PC-9 (cell line): Measurements from ENCODE around the gene RBM39.

ENCODE experiments used
- EZH2 ChIP-seq: fragments of 200-600 bp; sonication (generic); IDR thresholded peaks from 2 replicates; pipeline ENCODE4 v1.8.0; 2017; ENCODE audit warnings: antibody characterized with exemption, low read depth
- TF ChIP-seq, protein P1 (sequence below): fragments of 200-600 bp; sonication (generic); conservative IDR thresholded peaks from 2 replicates; pipeline ENCODE4 v1.6.1; 2017; ENCODE audit warnings: mixed run types, antibody characterized with exemption, mild to moderate bottlenecking, moderate library complexity

DNA sequence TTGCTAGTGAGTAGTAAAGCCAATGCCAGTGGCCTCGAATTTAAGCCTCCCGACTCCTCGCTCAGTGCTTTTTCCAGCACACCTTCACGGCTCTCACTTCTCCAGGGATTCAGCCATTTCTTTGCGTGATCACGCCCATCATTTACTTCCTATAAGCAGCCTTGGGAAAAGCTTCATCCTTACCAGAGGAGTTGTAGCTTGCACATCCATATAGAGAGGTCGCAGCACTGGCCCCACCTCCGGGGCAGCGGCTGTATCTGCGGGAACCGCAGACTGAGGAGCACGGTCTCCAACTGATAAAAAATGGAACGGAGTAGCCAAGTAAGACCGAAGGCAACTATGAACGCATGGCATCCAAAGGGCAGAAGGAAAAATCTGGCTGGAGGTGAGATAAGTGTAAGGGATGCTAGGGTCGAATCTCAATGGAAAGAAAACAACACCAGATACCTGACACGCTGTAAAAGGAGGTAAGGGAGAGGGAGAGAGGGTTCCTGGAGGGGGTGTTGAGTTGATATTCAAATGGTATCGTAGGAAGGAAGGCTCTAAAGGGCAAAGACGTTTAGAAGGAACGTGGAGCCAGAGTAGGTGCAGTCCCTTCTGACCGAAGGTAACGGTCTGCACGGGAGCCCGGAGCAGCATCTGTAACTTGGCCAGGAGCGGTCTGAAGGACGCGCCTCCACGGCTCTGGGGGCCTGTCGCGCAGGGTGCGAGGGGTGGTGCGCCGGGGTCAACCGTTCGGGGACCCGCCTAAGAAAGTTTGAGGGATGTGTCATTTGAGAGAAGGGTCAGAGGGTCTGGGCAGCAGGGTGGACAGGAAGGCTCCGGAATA is 43.5 kb downstream of the RBM39 start:
- TF ChIP-seq, protein P1, sequence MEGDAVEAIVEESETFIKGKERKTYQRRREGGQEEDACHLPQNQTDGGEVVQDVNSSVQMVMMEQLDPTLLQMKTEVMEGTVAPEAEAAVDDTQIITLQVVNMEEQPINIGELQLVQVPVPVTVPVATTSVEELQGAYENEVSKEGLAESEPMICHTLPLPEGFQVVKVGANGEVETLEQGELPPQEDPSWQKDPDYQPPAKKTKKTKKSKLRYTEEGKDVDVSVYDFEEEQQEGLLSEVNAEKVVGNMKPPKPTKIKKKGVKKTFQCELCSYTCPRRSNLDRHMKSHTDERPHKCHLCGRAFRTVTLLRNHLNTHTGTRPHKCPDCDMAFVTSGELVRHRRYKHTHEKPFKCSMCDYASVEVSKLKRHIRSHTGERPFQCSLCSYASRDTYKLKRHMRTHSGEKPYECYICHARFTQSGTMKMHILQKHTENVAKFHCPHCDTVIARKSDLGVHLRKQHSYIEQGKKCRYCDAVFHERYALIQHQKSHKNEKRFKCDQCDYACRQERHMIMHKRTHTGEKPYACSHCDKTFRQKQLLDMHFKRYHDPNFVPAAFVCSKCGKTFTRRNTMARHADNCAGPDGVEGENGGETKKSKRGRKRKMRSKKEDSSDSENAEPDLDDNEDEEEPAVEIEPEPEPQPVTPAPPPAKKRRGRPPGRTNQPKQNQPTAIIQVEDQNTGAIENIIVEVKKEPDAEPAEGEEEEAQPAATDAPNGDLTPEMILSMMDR: no peak
- no peak for TF ChIP-seq EZH2
